ENCODE results near the gene HSPA5. TPM values are rescaled to one million over a fixed set of nuclear protein-coding genes. Genes with fewer than 3 reads are reported as not detected.
"Not testable (repeated sequence)": the region's sequence is repeated elsewhere in the genome, so short reads cannot be mapped to it uniquely, and the experiment has no call there.

Gene HSPA5
- 100 to 1,000 TPM; 211 to 290 TPM for total RNA-seq

- peak within 1 kb of the TSS; percentile 90 to 94 for H3K4me3 Mint-ChIP-seq
- H3K27me3 Mint-ChIP-seq (ENCODE audit: low read depth), result no peaks in the 10 kb centered on the region
- ATAC-seq (replicated peaks in 1 of 2), result peak; percentile 86 to 89
- peak; percentile 99 for DNase-seq
- peaks cover 66% of the 10 kb centered on the region for H3K4me1 Mint-ChIP-seq (ENCODE audit: low read depth)
- peak within 1 kb of the TSS; percentile 99 for H3K27ac Mint-ChIP-seq
- H3K9me3 Mint-ChIP-seq, result no peaks in the 10 kb centered on the region
- H3K36me3 Mint-ChIP-seq (ENCODE audit: insufficient read depth in 2 of 2), result peaks cover 31 to 47% of the 10 kb centered on the region in 2 donors
These were observed at the start of gene HSPA5 for GRCh38 chr9:125241000-125241862. Gene HSPA5, minus strand, starts transcription at chr9:125241343. Its CDS starts 217 bp downstream, at chr9:125241126.

- not testable (repeated sequence) for H3K4me3 Mint-ChIP-seq; H3K36me3 Mint-ChIP-seq (ENCODE audit: insufficient read depth in 2 of 2); H3K4me1 Mint-ChIP-seq (ENCODE audit: low read depth); H3K27ac Mint-ChIP-seq; DNase-seq; ATAC-seq (replicated peaks in 1 of 2); H3K27me3 Mint-ChIP-seq (ENCODE audit: low read depth); H3K9me3 Mint-ChIP-seq
These were observed 45.8 kb upstream of the HSPA5 start for GRCh38 chr9:125286935-125287433.

- Mint-ChIP-seq H3K9me3 (no peaks in the 10 kb centered on the region), H3K27ac (no peak overlapping the region), H3K27me3 (ENCODE audit: low read depth) (no peaks in the 10 kb centered on the region), H3K36me3 (ENCODE audit: insufficient read depth in 2 of 2) (peaks cover 0 to 1% of the 10 kb centered on the region in 2 donors), H3K4me1 (ENCODE audit: low read depth) (peaks cover 9% of the 10 kb centered on the region), H3K4me3 (no peak overlapping the region)
- no peak for DNase-seq
- ATAC-seq (replicated peaks in 1 of 2), result no peak
These were observed 43.7 kb upstream of the HSPA5 start for GRCh38 chr9:125284855-125285254.

GRCh38 chr9:125280945-125281344 is 39.8 kb upstream of the HSPA5 start:
- ATAC-seq (replicated peaks in 1 of 2) (no peak), DNase-seq (no peak)
- H3K27ac Mint-ChIP-seq, result no peak overlapping the region
- H3K4me3 Mint-ChIP-seq, result no peak overlapping the region
- H3K27me3 Mint-ChIP-seq (ENCODE audit: low read depth), result no peaks in the 10 kb centered on the region
- H3K9me3 Mint-ChIP-seq, result no peaks in the 10 kb centered on the region
- peaks cover under 1% of the 10 kb centered on the region for H3K4me1 Mint-ChIP-seq (ENCODE audit: low read depth)
- peaks cover 0 to 2% of the 10 kb centered on the region in 2 donors for H3K36me3 Mint-ChIP-seq (ENCODE audit: insufficient read depth in 2 of 2)

GRCh38 chr9:125277411-125277810 is 36.3 kb upstream of the HSPA5 start:
- Mint-ChIP-seq H3K27me3 (ENCODE audit: low read depth) (no peaks in the 10 kb centered on the region), H3K36me3 (ENCODE audit: insufficient read depth in 2 of 2) (peaks cover 0 to 8% of the 10 kb centered on the region in 2 donors), H3K9me3 (no peaks in the 10 kb centered on the region), H3K4me1 (ENCODE audit: low read depth) (peaks cover 7% of the 10 kb centered on the region), H3K27ac (no peak overlapping the region), H3K4me3 (no peak overlapping the region)
- no peak for DNase-seq
- ATAC-seq (replicated peaks in 1 of 2), result no peak

GRCh38 chr9:125276771-125277170 is 35.6 kb upstream of the HSPA5 start:
- Mint-ChIP-seq H3K27ac (no peak overlapping the region), H3K27me3 (ENCODE audit: low read depth) (no peaks in the 10 kb centered on the region), H3K9me3 (no peaks in the 10 kb centered on the region), H3K4me3 (no peak overlapping the region), H3K36me3 (ENCODE audit: insufficient read depth in 2 of 2) (peaks cover 0 to 8% of the 10 kb centered on the region in 2 donors), H3K4me1 (ENCODE audit: low read depth) (peaks cover 7% of the 10 kb centered on the region)
- DNase-seq, result no peak
- ATAC-seq (replicated peaks in 1 of 2), result no peak

GRCh38 chr9:125272697-125273096 is 31.6 kb upstream of the HSPA5 start:
- DNase-seq (no peak), ATAC-seq (replicated peaks in 1 of 2) (no peak)
- no peaks in the 10 kb centered on the region for H3K9me3 Mint-ChIP-seq
- peaks cover 15% of the 10 kb centered on the region for H3K4me1 Mint-ChIP-seq (ENCODE audit: low read depth)
- no peaks in the 10 kb centered on the region for H3K27me3 Mint-ChIP-seq (ENCODE audit: low read depth)
- no peak overlapping the region for H3K4me3 Mint-ChIP-seq
- H3K36me3 Mint-ChIP-seq (ENCODE audit: insufficient read depth in 2 of 2), result peaks cover 0 to 13% of the 10 kb centered on the region in 2 donors
- H3K27ac Mint-ChIP-seq, result no peak overlapping the region

GRCh38 chr9:125271081-125271480 is 29.9 kb upstream of the HSPA5 start:
- no peak overlapping the region for H3K27ac Mint-ChIP-seq
- no peaks in the 10 kb centered on the region for H3K27me3 Mint-ChIP-seq (ENCODE audit: low read depth)
- H3K4me1 Mint-ChIP-seq (ENCODE audit: low read depth), result peaks cover 15% of the 10 kb centered on the region
- ATAC-seq (replicated peaks in 1 of 2) (no peak), DNase-seq (no peak)
- peaks cover 0 to 20% of the 10 kb centered on the region in 2 donors for H3K36me3 Mint-ChIP-seq (ENCODE audit: insufficient read depth in 2 of 2)
- H3K9me3 Mint-ChIP-seq, result no peaks in the 10 kb centered on the region
- H3K4me3 Mint-ChIP-seq, result no peak overlapping the region

GRCh38 chr9:125269014-125269397 is 27.9 kb upstream of the HSPA5 start:
- H3K27me3 Mint-ChIP-seq (ENCODE audit: low read depth), result no peaks in the 10 kb centered on the region
- ATAC-seq (replicated peaks in 1 of 2) (no peak), DNase-seq (no peak)
- H3K9me3 Mint-ChIP-seq, result no peaks in the 10 kb centered on the region
- H3K27ac Mint-ChIP-seq, result no peak overlapping the region
- H3K36me3 Mint-ChIP-seq (ENCODE audit: insufficient read depth in 2 of 2), result peaks cover 2 to 20% of the 10 kb centered on the region in 2 donors
- peaks cover 29% of the 10 kb centered on the region for H3K4me1 Mint-ChIP-seq (ENCODE audit: low read depth)
- no peak overlapping the region for H3K4me3 Mint-ChIP-seq

GRCh38 chr9:125268394-125269013 is 27.4 kb upstream of the HSPA5 start:
- Mint-ChIP-seq H3K36me3 (ENCODE audit: insufficient read depth in 2 of 2) (peaks cover 2 to 23% of the 10 kb centered on the region in 2 donors), H3K27ac (peak overlapping the region; percentile 76), H3K4me3 (no peak overlapping the region), H3K27me3 (ENCODE audit: low read depth) (no peaks in the 10 kb centered on the region), H3K4me1 (ENCODE audit: low read depth) (peaks cover 35% of the 10 kb centered on the region), H3K9me3 (no peaks in the 10 kb centered on the region)
- no peak for DNase-seq
- ATAC-seq (replicated peaks in 1 of 2), result no peak

- Mint-ChIP-seq H3K4me3 (peak overlapping the region; percentile 95 to 99), H3K36me3 (ENCODE audit: insufficient read depth in 2 of 2) (peaks cover 7 to 20% of the 10 kb centered on the region in 2 donors), H3K4me1 (ENCODE audit: low read depth) (peaks cover 41% of the 10 kb centered on the region), H3K27ac (peak overlapping the region; percentile 50)
- not testable (repeated sequence) for H3K9me3 Mint-ChIP-seq; DNase-seq; H3K27me3 Mint-ChIP-seq (ENCODE audit: low read depth); ATAC-seq (replicated peaks in 1 of 2)
These were observed 22.9 kb upstream of the HSPA5 start for GRCh38 chr9:125264068-125264467.

GRCh38 chr9:125262294-125262991 is 21.3 kb upstream of the HSPA5 start:
- ATAC-seq (replicated peaks in 1 of 2), result no peak
- Mint-ChIP-seq H3K4me3 (peak overlapping the region; percentile 95 to 99), H3K4me1 (ENCODE audit: low read depth) (peaks cover 33% of the 10 kb centered on the region), H3K36me3 (ENCODE audit: insufficient read depth in 2 of 2) (peaks cover 7 to 16% of the 10 kb centered on the region in 2 donors), H3K27me3 (ENCODE audit: low read depth) (no peaks in the 10 kb centered on the region), H3K9me3 (no peaks in the 10 kb centered on the region), H3K27ac (peak overlapping the region; percentile 99)
- no peak for DNase-seq
